Right renal pelvis (tissue), 4 donors: ENCODE measurements around the gene B4GALT2. TPM values are rescaled to one million over a fixed set of nuclear protein-coding genes. Genes with fewer than 3 reads are reported as not detected.

Source experiments
- DNase-seq, 4 donors: peaks; one replicate each; pipeline ENCODE4 v3.0.0-alpha.2; 2013; ENCODE audit warnings: low read depth in 4 of 4, low spot score in 3 of 4, missing footprints in 1 of 4
- polyA plus RNA-seq, 4 donors: library from polyadenylated mRNA; unstranded; fragments of 120-200 nt; gene quantifications; one replicate each; pipeline ENCODE4 v1.2.1, GENCODE V29; 2013; ENCODE audit not compliant: insufficient read length in 4 of 4

Gene B4GALT2
- polyA plus RNA-seq, 4 donors = 38.8 to 48.7 (median 40.1) TPM

GRCh38 chr1:44025816-44026215 is 46.8 kb downstream of the B4GALT2 start:
- no peak for DNase-seq

- DNase-seq = no peak
These were observed 48.3 kb downstream of the B4GALT2 start for GRCh38 chr1:44027320-44027719.

GRCh38 chr1:44029260-44029910 is 50.4 kb downstream of the B4GALT2 start:
- DNase-seq = peak in 1 of 4 donors; percentile 22

GRCh38 chr1:44029911-44030604 is 51.0 kb downstream of the B4GALT2 start:
- peak; percentile 74 to 80 (median 75) for DNase-seq

- DNase-seq = peak in 1 of 4 donors; percentile 32
These were observed 51.7 kb downstream of the B4GALT2 start for GRCh38 chr1:44030605-44031251.

- DNase-seq = peak; percentile 40 to 61 (median 53)
These were observed 52.5 kb downstream of the B4GALT2 start, which contains the start of gene SLC6A9 for GRCh38 chr1:44031252-44032169. TSS of gene SLC6A9 (minus strand) at chr1:44031462. CDS start at chr1:44024277, 7,185 bp downstream.

GRCh38 chr1:44032170-44032790 is 53.3 kb downstream of the B4GALT2 start:
- no peak for DNase-seq

- DNase-seq = no peak
These were observed 54.1 kb downstream of the B4GALT2 start for GRCh38 chr1:44033041-44033575.

GRCh38 chr1:44033756-44034155 is 54.7 kb downstream of the B4GALT2 start:
- no peak for DNase-seq

GRCh38 chr1:44034423-44034822 is 55.4 kb downstream of the B4GALT2 start:
- DNase-seq = no peak

GRCh38 chr1:44034976-44035716 is 56.1 kb downstream of the B4GALT2 start:
- DNase-seq = no peak

GRCh38 chr1:44035726-44036408 is 56.9 kb downstream of the B4GALT2 start:
- no peak for DNase-seq

GRCh38 chr1:44036409-44037139 is 57.6 kb downstream of the B4GALT2 start:
- DNase-seq = peak in 3 of 4 donors; percentile 36 to 52 (median 50)

- DNase-seq = no peak
These were observed 58.1 kb downstream of the B4GALT2 start for GRCh38 chr1:44037154-44037553.

- no peak for DNase-seq
These were observed 60.1 kb downstream of the B4GALT2 start for GRCh38 chr1:44038876-44039657.

- no peak for DNase-seq
These were observed 61.4 kb downstream of the B4GALT2 start for GRCh38 chr1:44040418-44040817.
